GM12873 (cell line): ENCODE results near the gene DUSP22.

Experiments
- CTCF ChIP-seq: IDR thresholded peaks from 2 replicates; pipeline ENCODE4 v1.5.1; 2012; ENCODE audit warnings: low read depth, mild to moderate bottlenecking, moderate library complexity, low read length, control low read depth; ENCODE audit not compliant: insufficient read depth; ENCODE audit errors: missing control alignments

The DUSP22 gene

GRCh38 chr6:379410-380181 is 87.3 kb downstream of the DUSP22 start:
- no peak for TF ChIP-seq CTCF

- no peak for TF ChIP-seq CTCF
These were observed 88.2 kb downstream of the DUSP22 start for GRCh38 chr6:380234-381218.

- TF ChIP-seq CTCF: no peak
These were observed 89.6 kb downstream of the DUSP22 start for GRCh38 chr6:381742-382461.

- no peak for TF ChIP-seq CTCF
These were observed 90.9 kb downstream of the DUSP22 start for GRCh38 chr6:382883-383810.

GRCh38 chr6:383856-384255 is 91.6 kb downstream of the DUSP22 start:
- no peak for TF ChIP-seq CTCF

- TF ChIP-seq CTCF: no peak
These were observed 92.6 kb downstream of the DUSP22 start for GRCh38 chr6:384898-385297.
